Activated CD8-positive, alpha-beta T cell treated with anti-CD3 and anti-CD28 coated beads for 36 hours (primary cell): ENCODE measurements around the gene NTMT1. TPM values are rescaled to one million over a fixed set of nuclear protein-coding genes. Genes with fewer than 3 reads are reported as not detected.

Experiments
- ATAC-seq: fragments of 200-7000 bp; cut with Tn5 transposase; one replicate; pipeline ENCODE4 v1.10.0; 2021; ENCODE audit warnings: mild to moderate bottlenecking, moderate library complexity
- CTCF ChIA-PET: fragments of 350-600 bp; sonication (Branson Sonifier 250); formaldehyde crosslinking; loops from one replicate; lab custom pipeline; 2021; ENCODE audit warnings: antibody characterized with exemption; lab: Charles Lee
- POLR2A ChIA-PET: fragments of 350-600 bp; sonication (Branson Sonifier 250); formaldehyde crosslinking; loops from one replicate; lab custom pipeline; 2021; ENCODE audit warnings: antibody characterized with exemption; lab: Charles Lee
- DNase-seq: peaks from one replicate; pipeline ENCODE4 v3.0.0-alpha.2; 2020
- H3K27ac Mint-ChIP-seq: one replicate; pipeline ENCODE4 v1.8.0; 2021; ENCODE audit warnings: mild to moderate bottlenecking, mixed read lengths
- H3K27me3 Mint-ChIP-seq: one replicate; pipeline ENCODE4 v1.8.0; 2021; ENCODE audit warnings: mixed read lengths
- H3K36me3 Mint-ChIP-seq: one replicate; pipeline ENCODE4 v1.8.0; 2021; ENCODE audit warnings: low read depth, mixed read lengths
- H3K4me1 Mint-ChIP-seq: one replicate; pipeline ENCODE4 v1.8.0; 2021; ENCODE audit warnings: low read depth, mixed read lengths
- H3K4me3 Mint-ChIP-seq: one replicate; pipeline ENCODE4 v1.8.0; 2021; ENCODE audit warnings: mild to moderate bottlenecking, moderate library complexity, mixed read lengths
- H3K9me3 Mint-ChIP-seq: one replicate; pipeline ENCODE4 v1.8.0; 2021; ENCODE audit warnings: mixed read lengths
- CTCF ChIP-seq: fragments of 200-600 bp; IDR thresholded peaks from one replicate; pipeline ENCODE4 v1.8.0; 2022; ENCODE audit warnings: antibody characterized with exemption, mild to moderate bottlenecking
- intact Hi-C: fragments of 100-400 bp; cut with micrococcal nuclease; formaldehyde crosslinking; loops from one replicate; pipeline ENCODE4 v1.10.0; 2022
- total RNA-seq, 2 experiments: library from RNA; stranded (reverse); gene quantifications; one replicate each; pipeline ENCODE4 v1.2.3, GENCODE V29; 2021

The NTMT1 gene
- total RNA-seq, 2 experiments from 2014 or later, result 69.5 to 74.4 TPM

DNA sequence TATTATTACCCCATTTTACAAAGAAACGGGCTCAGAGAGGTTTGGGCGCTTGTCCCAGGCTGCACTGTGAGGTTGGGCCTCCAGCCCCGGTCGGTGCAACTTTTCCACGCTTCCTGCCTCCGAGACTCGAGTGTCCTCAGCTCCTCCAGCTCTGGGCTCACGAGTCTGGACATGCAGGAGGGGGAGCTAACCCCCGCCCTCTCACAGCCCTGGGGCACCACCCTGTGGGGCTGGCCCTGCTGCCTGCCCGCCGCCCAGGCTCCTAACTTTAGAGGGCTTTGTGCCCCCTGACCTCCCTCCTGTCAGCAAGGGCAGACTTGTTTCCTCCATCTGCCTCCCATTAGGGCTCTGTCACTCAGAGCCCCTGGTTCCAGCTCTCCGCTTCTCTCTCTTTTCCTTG, 20.3 kb downstream of the NTMT1 start:
- no peaks in the 10 kb centered on the region for H3K27me3 Mint-ChIP-seq
- DNase-seq (no peak), ATAC-seq (no peak)
- H3K4me1 Mint-ChIP-seq, result peaks cover 2% of the 10 kb centered on the region
- TF ChIP-seq CTCF, result no peak
- intact Hi-C loops, result loop anchor here (10.0 kb wide), 1 partner anchor 139 kb away; no protein-coding TSS in a partner anchor
- ChIA-PET POLR2A (no interaction called here), CTCF (no interaction called here)
- no peak overlapping the region for H3K27ac Mint-ChIP-seq
- H3K36me3 Mint-ChIP-seq, result no peaks in the 10 kb centered on the region
- no peak overlapping the region for H3K4me3 Mint-ChIP-seq
- no peaks in the 10 kb centered on the region for H3K9me3 Mint-ChIP-seq

DNA sequence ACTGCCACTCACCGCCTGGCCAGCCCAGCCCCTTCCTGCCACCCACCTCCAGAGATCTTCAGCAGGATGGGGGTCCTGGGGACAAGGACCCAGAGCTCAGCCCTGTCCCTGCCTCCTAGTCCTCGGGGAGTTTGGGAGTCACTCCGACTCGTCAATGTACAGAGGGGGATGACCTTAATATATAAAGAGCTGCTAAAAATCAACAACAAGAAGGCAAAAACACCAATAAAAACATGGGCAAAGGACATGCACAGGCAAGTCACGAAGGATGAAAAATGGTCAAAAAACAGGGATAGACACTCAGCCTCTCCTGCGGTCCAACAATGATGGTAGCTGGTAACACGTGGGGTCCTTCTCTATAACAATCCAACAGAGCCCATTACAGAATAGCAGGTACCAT, 20.7 kb downstream of the NTMT1 start:
- intact Hi-C loops, result loop anchor here (10.0 kb wide), 1 partner anchor 138 kb away; no protein-coding TSS in a partner anchor
- no peaks in the 10 kb centered on the region for H3K4me1 Mint-ChIP-seq
- no peak overlapping the region for H3K4me3 Mint-ChIP-seq
- ATAC-seq (no peak), DNase-seq (no peak)
- ChIA-PET CTCF (no interaction called here), POLR2A (no interaction called here)
- no peak overlapping the region for H3K27ac Mint-ChIP-seq
- no peaks in the 10 kb centered on the region for H3K9me3 Mint-ChIP-seq
- H3K27me3 Mint-ChIP-seq, result no peaks in the 10 kb centered on the region
- no peaks in the 10 kb centered on the region for H3K36me3 Mint-ChIP-seq
- no peak for TF ChIP-seq CTCF

DNA sequence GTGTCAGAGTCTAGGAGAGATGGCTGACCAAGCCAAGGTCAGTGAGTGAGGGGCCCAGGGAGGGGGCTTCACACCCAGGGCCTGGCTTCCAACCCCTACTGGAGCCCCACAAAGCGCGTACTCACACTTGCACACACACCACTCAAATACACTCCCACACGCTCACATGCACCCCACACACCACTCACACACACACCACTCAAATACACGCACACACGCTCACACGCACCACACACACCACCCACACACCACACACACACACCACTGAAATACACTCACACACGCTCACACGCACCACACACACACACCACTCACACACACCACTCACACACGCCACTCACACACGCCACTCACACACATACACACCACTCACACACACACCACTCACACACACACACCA, 21.7 kb downstream of the NTMT1 start:
- no peaks in the 10 kb centered on the region for H3K36me3 Mint-ChIP-seq
- intact Hi-C loops, result loop anchor here (10.0 kb wide), 1 partner anchor 137 kb away; no protein-coding TSS in a partner anchor
- no peaks in the 10 kb centered on the region for H3K4me1 Mint-ChIP-seq

DNA sequence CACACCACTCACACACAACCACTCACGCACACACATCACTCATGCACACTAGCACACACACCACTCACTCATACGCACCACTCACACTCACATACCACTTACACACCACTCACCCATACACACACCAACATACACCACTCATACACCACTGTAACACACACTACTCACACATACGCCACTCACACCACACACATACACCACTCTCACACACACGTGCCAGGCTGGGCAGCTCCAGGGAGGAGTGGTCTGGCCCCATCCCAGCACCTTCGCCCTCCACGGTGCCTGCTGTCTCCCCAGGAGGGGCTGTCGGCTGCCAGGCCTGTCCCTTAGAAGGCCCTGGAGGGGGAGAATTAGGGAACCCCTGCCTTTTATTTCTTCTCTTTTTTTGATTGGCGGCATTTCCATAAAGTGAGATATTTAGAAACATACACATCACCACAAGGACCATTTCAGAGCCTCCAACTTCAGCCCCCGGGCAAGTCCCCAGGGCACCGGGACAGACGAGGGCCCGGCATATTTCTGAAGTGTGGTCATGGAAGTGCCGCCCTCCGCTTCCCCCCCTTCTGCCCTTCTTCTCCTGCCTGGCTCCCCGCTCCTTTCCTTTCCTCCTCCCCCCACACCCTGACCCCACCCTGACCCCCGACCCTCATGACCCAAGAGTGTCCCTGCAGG, 22.3 kb downstream of the NTMT1 start:
- Mint-ChIP-seq H3K4me3 (no peak overlapping the region), H3K4me1 (no peaks in the 10 kb centered on the region), H3K27ac (no peak overlapping the region), H3K27me3 (no peaks in the 10 kb centered on the region), H3K36me3 (no peaks in the 10 kb centered on the region), H3K9me3 (no peaks in the 10 kb centered on the region)
- ChIA-PET CTCF (no interaction called here), POLR2A (no interaction called here)
- no peak for ATAC-seq
- no peak for DNase-seq
- intact Hi-C loops, result loop anchor here (10.0 kb wide), 1 partner anchor 137 kb away; no protein-coding TSS in a partner anchor
- TF ChIP-seq CTCF, result no peak

More for the DNA sequence above, 21.7 kb downstream of the NTMT1 start:
- ChIA-PET CTCF (no interaction called here), POLR2A (no interaction called here)
- no peaks in the 10 kb centered on the region for H3K27me3 Mint-ChIP-seq
- DNase-seq (no peak), ATAC-seq (no peak)
- no peak for TF ChIP-seq CTCF
- H3K4me3 Mint-ChIP-seq, result no peak overlapping the region
- no peak overlapping the region for H3K27ac Mint-ChIP-seq
- H3K9me3 Mint-ChIP-seq, result no peaks in the 10 kb centered on the region

DNA sequence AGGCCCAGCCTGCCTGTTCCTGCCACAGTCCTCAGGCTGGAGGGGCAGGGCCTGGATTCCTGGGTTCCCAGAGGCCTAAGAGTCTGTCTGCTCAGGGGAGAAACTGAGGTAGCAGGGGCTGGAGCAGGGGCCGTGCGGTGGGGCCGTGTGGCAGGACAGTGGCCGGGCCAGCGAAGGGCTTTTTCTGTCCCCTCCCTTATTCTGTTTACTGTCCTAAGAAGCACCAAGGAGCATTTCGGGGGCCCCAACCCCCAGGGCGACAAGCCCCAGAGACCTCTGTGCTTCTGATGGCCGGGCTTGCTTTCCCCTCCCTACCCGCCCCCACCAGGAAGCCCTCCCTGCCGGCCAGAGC, 22.8 kb downstream of the NTMT1 start:
- intact Hi-C loops, result loop anchor here (10.0 kb wide), 1 partner anchor 136 kb away; no protein-coding TSS in a partner anchor
- no peak overlapping the region for H3K27ac Mint-ChIP-seq

More for the DNA sequence above, 22.8 kb downstream of the NTMT1 start:
- Mint-ChIP-seq H3K4me3 (no peak overlapping the region), H3K4me1 (no peaks in the 10 kb centered on the region), H3K9me3 (no peaks in the 10 kb centered on the region), H3K36me3 (no peaks in the 10 kb centered on the region), H3K27me3 (no peaks in the 10 kb centered on the region)
- ChIA-PET CTCF (no interaction called here), POLR2A (no interaction called here)
- TF ChIP-seq CTCF, result no peak
- ATAC-seq (no peak), DNase-seq (no peak)
